HepG2 (cell line): ENCODE data around the gene SNRPD1. TPM values are rescaled to one million over a fixed set of nuclear protein-coding genes. Genes with fewer than 3 reads are reported as not detected.

Experiments
- ATAC-seq: fragments of 200-7000 bp; cut with Tn5 transposase; 3 replicates; pipeline ENCODE4 v1.9.1; 2020; ENCODE audit warnings: mild to moderate bottlenecking, moderate library complexity
- BruUV-seq: library from RNA; stranded (reverse); fragments of 400-500 nt; replicated peaks from 2 replicates; lab custom pipeline; 2021; lab: Mats Ljungman, UMichigan
- CTCF ChIA-PET: fragments of 300-600 bp; formaldehyde crosslinking; extraction: SDS; loops from one replicate; lab custom pipeline; 2021; ENCODE audit warnings: low total read pairs, inconsistent platforms, low intra/inter-chr PET ratio; lab: Yijun Ruan, JAX
- POLR2A ChIA-PET: fragments of 350-600 bp; sonication (Branson Sonifier 250); formaldehyde crosslinking; loops from one replicate; lab custom pipeline; 2020; ENCODE audit warnings: antibody characterized with exemption, inconsistent platforms; lab: Yijun Ruan, JAX
- DNase-seq: peaks from one replicate; pipeline ENCODE4 v3.0.0-alpha.2; 2015; ENCODE audit warnings: low spot score
- FAIRE-seq: peaks from 3 replicates; lab custom pipeline; 2011; peaks lifted over from hg19 to GRCh38; lab: Jason Lieb, UNC
- H2AFZ ChIP-seq: one replicate; pipeline ENCODE4 v1.6.1; 2011; ENCODE audit warnings: low read length, inconsistent platforms
- H3K27ac ChIP-seq: fragments of 300-600 bp; 3 replicates; pipeline ENCODE4 v1.8.0; 2011; ENCODE audit warnings: mixed run types, mild to moderate bottlenecking, mixed read lengths, low read length, inconsistent platforms; ENCODE audit not compliant: insufficient read depth; ENCODE audit errors: extremely low read length
- H3K27me3 ChIP-seq, 2 experiments: fragments of 200-600 bp in 1 of 2; 2 replicates in 1 of 2; 3 replicates in 1 of 2; pipeline versions ENCODE4 v1.6.0 to v1.8.0; 2011; ENCODE audit warnings: low read length in 2 of 2, mild to moderate bottlenecking in 2 of 2, moderate library complexity in 2 of 2, inconsistent platforms in 1 of 2; ENCODE audit not compliant: insufficient read depth in 2 of 2, control insufficient read depth in 1 of 2
- H3K36me3 ChIP-seq, 2 experiments: fragments of 200-600 bp in 1 of 2; replicated peaks in 1 of 2; 2 replicates in 1 of 2; 3 replicates in 1 of 2; pipeline versions ENCODE4 v1.5.1 to v1.8.0; 2011; ENCODE audit warnings: low read length in 2 of 2, inconsistent platforms in 1 of 2; ENCODE audit not compliant: insufficient read depth in 2 of 2, control insufficient read depth in 1 of 2
- H3K4me1 ChIP-seq: 2 replicates; pipeline ENCODE4 v1.5.1; 2012; ENCODE audit warnings: low read length, inconsistent platforms; ENCODE audit not compliant: insufficient read depth
- H3K4me2 ChIP-seq: 2 replicates; pipeline ENCODE4 v1.6.0; 2011; ENCODE audit warnings: low read depth, low read length, inconsistent platforms
- H3K4me3 ChIP-seq, 3 experiments: fragments of 200-600 bp in 1 of 3; sonication (generic), shearing (Covaris generic) in 1 of 3; replicated peaks in 1 of 3; 2 replicates each; pipeline ENCODE4 v1.5.1; 2011 to 2016; ENCODE audit warnings: low read length in 3 of 3, inconsistent platforms in 2 of 3, low read depth in 2 of 3, mild to moderate bottlenecking in 2 of 3, control low read depth in 1 of 3, mixed read lengths in 1 of 3; ENCODE audit not compliant: insufficient read depth in 1 of 3
- H3K79me2 ChIP-seq: one replicate; pipeline ENCODE4 v1.6.1; 2011; ENCODE audit warnings: low read length, inconsistent platforms; ENCODE audit not compliant: insufficient read depth
- H3K9ac ChIP-seq: 2 replicates; pipeline ENCODE4 v1.6.0; 2011; ENCODE audit warnings: mild to moderate bottlenecking, low read depth, low read length, inconsistent platforms; ENCODE audit not compliant: insufficient read depth
- H3K9me3 ChIP-seq: 2 replicates; pipeline ENCODE4 v1.5.1; 2012; ENCODE audit warnings: mild to moderate bottlenecking, low read length
- H4K20me1 ChIP-seq: 2 replicates; pipeline ENCODE4 v1.6.0; 2011; ENCODE audit warnings: inconsistent platforms, mild to moderate bottlenecking, low read length, moderate library complexity; ENCODE audit not compliant: insufficient read depth
- CREM ChIP-seq, 2 experiments: sonication (generic) in 1 of 2; formaldehyde crosslinking in 1 of 2; IDR thresholded peaks; 2 replicates each; pipeline versions ENCODE4 v1.4.0 to v1.6.1; 2016 to 2020; ENCODE audit warnings: antibody characterized with exemption in 1 of 2, mild to moderate bottlenecking in 1 of 2, missing genetic modification reagents in 1 of 2
- FOSL1 ChIP-seq: sonication (generic); formaldehyde crosslinking; IDR thresholded peaks from 2 replicates; pipeline ENCODE4 v1.9.0; 2021; ENCODE audit warnings: missing genetic modification reagents, borderline replicate concordance
- FOXO4 ChIP-seq: sonication (generic); formaldehyde crosslinking; conservative IDR thresholded peaks from 2 replicates; pipeline ENCODE4 v1.8.1; 2023; ENCODE audit warnings: missing genetic modification reagents
- KDM1A ChIP-seq: IDR thresholded peaks from 2 replicates; pipeline ENCODE4 v1.6.1; 2016; ENCODE audit warnings: missing compliant biosample characterization
- MED1 ChIP-seq: sonication (generic); formaldehyde crosslinking; IDR thresholded peaks from 2 replicates; pipeline ENCODE4 v1.4.0; 2020; ENCODE audit warnings: missing genetic modification reagents
- MXI1 ChIP-seq: IDR thresholded peaks from 3 replicates; pipeline ENCODE4 v1.6.1; 2012; ENCODE audit warnings: low read depth, low read length, inconsistent platforms, borderline replicate concordance
- NAIF1 ChIP-seq: sonication (generic); formaldehyde crosslinking; IDR thresholded peaks from 2 replicates; pipeline ENCODE4 v1.5.0; 2020; ENCODE audit warnings: mild to moderate bottlenecking, missing genetic modification reagents, borderline replicate concordance
- NFIB ChIP-seq: sonication (generic); formaldehyde crosslinking; IDR thresholded peaks from 2 replicates; pipeline ENCODE4 v1.9.0; 2021; ENCODE audit warnings: missing genetic modification reagents, mild to moderate bottlenecking, borderline replicate concordance
- NPAS2 ChIP-seq: sonication (generic); formaldehyde crosslinking; IDR thresholded peaks from 2 replicates; pipeline ENCODE4 v1.8.0; 2022; ENCODE audit warnings: mild to moderate bottlenecking, missing genetic modification reagents, borderline replicate concordance
- TGIF2 ChIP-seq: IDR thresholded peaks from 2 replicates; pipeline ENCODE4 v1.6.1; 2016; ENCODE audit warnings: control low read depth, missing compliant biosample characterization
- YY1 ChIP-seq: IDR thresholded peaks from 2 replicates; pipeline ENCODE4 v1.6.1; 2011; ENCODE audit warnings: low read length, low read depth, moderate library complexity, mild to moderate bottlenecking; ENCODE audit not compliant: insufficient read depth, insufficient replicate concordance
- ZIK1 ChIP-seq: sonication (generic); formaldehyde crosslinking; IDR thresholded peaks from 2 replicates; pipeline ENCODE4 v1.5.0; 2020; ENCODE audit warnings: mild to moderate bottlenecking, low read depth, missing genetic modification reagents, borderline replicate concordance
- ZNF121 ChIP-seq: sonication (generic); formaldehyde crosslinking; IDR thresholded peaks from 2 replicates; pipeline ENCODE4 v1.5.0; 2020; ENCODE audit warnings: mild to moderate bottlenecking, missing genetic modification reagents
- ZNF720 ChIP-seq: sonication (generic); formaldehyde crosslinking; IDR thresholded peaks from 2 replicates; pipeline ENCODE4 v1.4.0; 2020; ENCODE audit warnings: missing genetic modification reagents
- ZNF766 ChIP-seq: sonication (generic); formaldehyde crosslinking; IDR thresholded peaks from 2 replicates; pipeline ENCODE4 v1.5.0; 2020; ENCODE audit warnings: missing genetic modification reagents, borderline replicate concordance
- in situ Hi-C: cut with HindIII; loops from 2 replicates; pipeline ENCODE4 v1.10.0; 2017; ENCODE audit warnings: low pct_unique_long_range_greater_than_20kb; ENCODE audit not compliant: extremely low pct_ligation_motif_present
- intact Hi-C: fragments of 100-400 bp; cut with micrococcal nuclease; formaldehyde crosslinking; loops from one replicate; pipeline ENCODE4 v1.10.0; 2022; ENCODE audit not compliant: unreplicated experiment
- polyA plus RNA-seq, 8 experiments: library from polyadenylated mRNA; depleted of rRNA in 3 of 8; stranded (reverse) in 7 of 8; unstranded in 1 of 8; fragments of >200 nt; fragmentation: Illumina TruSeq in 4 of 8; extraction: Trizol in 4 of 8; gene quantifications; 2 replicates each; pipeline versions ENCODE4 v1.2.1 to v1.2.3, GENCODE V29; 2011 to 2016; ENCODE audit warnings: low read depth in 4 of 8, missing spikeins in 1 of 8, mixed read lengths in 1 of 8; ENCODE audit not compliant: insufficient read depth in 1 of 8
- total RNA-seq, 5 experiments: library from RNA; depleted of rRNA; stranded (reverse); fragments of >200 nt; fragmentation: Illumina TruSeq; extraction: Trizol; gene quantifications; 2 replicates each; pipeline ENCODE4 v1.2.3, GENCODE V29; 2016; ENCODE audit warnings: low read depth in 1 of 5
- TF ChIP-seq, protein P1 (sequence below): sonication (generic); formaldehyde crosslinking; IDR thresholded peaks from 2 replicates; pipeline ENCODE4 v1.4.0; 2020; ENCODE audit warnings: mild to moderate bottlenecking, missing genetic modification reagents
- TF ChIP-seq, protein P2 (sequence below): sonication (generic); formaldehyde crosslinking; IDR thresholded peaks from 2 replicates; pipeline ENCODE4 v1.8.1; 2022; ENCODE audit warnings: mild to moderate bottlenecking, missing genetic modification reagents
- TF ChIP-seq, protein P3 (sequence below): sonication (generic); formaldehyde crosslinking; IDR thresholded peaks from 2 replicates; pipeline ENCODE4 v1.4.0; 2020; ENCODE audit warnings: missing genetic modification reagents, borderline replicate concordance
- TF ChIP-seq, protein P4 (sequence below): sonication (generic); formaldehyde crosslinking; IDR thresholded peaks from 2 replicates; pipeline ENCODE4 v1.8.0; 2022; ENCODE audit warnings: mild to moderate bottlenecking, missing genetic modification reagents, borderline replicate concordance

Gene SNRPD1
- total and polyA plus RNA-seq, 2 of the 13 experiments (the other 11 are each of a cell fraction or from before 2014, with no cell fraction given) = 22.7 to 275 TPM

GRCh38 chr18:21571772-21572171, 40.3 kb upstream of the SNRPD1 start:
- Histone ChIP-seq H3K9ac (no peak overlapping the region), H2AFZ (no peak overlapping the region), H4K20me1 (no peaks in the 10 kb centered on the region), H3K4me1 (no peaks in the 10 kb centered on the region), H3K9me3 (no peaks in the 10 kb centered on the region), H3K27me3 (no peaks in the 10 kb centered on the region), H3K27ac (no peak overlapping the region), H3K79me2 (no peaks in the 10 kb centered on the region), H3K4me3 (no peak overlapping the region), H3K36me3 (peaks cover 6 to 75% of the 10 kb centered on the region in 2 experiments), H3K4me2 (no peak overlapping the region)
- ChIA-PET POLR2A (no interaction called here), CTCF (no interaction called here)
- DNase-seq (no peak), ATAC-seq (no peak), FAIRE-seq (no peak)
- BruUV-seq = no TSS peak
- intact Hi-C loops (no loop called here), in situ Hi-C loops (no loop called here)
- TF ChIP-seq NFIB = no peak
- TF ChIP-seq ZNF720 = no peak
- no peak for TF ChIP-seq YY1
- TF ChIP-seq ZIK1 = no peak
- TF ChIP-seq NPAS2 (CRISPR knock-in tag) = no peak
- TF ChIP-seq MXI1 = no peak
- TF ChIP-seq NAIF1 (CRISPR knock-in tag) = no peak
- TF ChIP-seq, protein P1, sequence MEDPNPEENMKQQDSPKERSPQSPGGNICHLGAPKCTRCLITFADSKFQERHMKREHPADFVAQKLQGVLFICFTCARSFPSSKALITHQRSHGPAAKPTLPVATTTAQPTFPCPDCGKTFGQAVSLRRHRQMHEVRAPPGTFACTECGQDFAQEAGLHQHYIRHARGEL (CRISPR knock-in tag) = no peak
- TF ChIP-seq MED1 (CRISPR knock-in tag) = no peak
- no peak for TF ChIP-seq FOSL1 (CRISPR knock-in tag)
- TF ChIP-seq, protein P2, sequence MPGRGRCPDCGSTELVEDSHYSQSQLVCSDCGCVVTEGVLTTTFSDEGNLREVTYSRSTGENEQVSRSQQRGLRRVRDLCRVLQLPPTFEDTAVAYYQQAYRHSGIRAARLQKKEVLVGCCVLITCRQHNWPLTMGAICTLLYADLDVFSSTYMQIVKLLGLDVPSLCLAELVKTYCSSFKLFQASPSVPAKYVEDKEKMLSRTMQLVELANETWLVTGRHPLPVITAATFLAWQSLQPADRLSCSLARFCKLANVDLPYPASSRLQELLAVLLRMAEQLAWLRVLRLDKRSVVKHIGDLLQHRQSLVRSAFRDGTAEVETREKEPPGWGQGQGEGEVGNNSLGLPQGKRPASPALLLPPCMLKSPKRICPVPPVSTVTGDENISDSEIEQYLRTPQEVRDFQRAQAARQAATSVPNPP (CRISPR knock-in tag) = no peak
- no peak for TF ChIP-seq ZNF121
- no peak for TF ChIP-seq FOXO4 (CRISPR knock-in tag)
- TF ChIP-seq, protein P3, sequence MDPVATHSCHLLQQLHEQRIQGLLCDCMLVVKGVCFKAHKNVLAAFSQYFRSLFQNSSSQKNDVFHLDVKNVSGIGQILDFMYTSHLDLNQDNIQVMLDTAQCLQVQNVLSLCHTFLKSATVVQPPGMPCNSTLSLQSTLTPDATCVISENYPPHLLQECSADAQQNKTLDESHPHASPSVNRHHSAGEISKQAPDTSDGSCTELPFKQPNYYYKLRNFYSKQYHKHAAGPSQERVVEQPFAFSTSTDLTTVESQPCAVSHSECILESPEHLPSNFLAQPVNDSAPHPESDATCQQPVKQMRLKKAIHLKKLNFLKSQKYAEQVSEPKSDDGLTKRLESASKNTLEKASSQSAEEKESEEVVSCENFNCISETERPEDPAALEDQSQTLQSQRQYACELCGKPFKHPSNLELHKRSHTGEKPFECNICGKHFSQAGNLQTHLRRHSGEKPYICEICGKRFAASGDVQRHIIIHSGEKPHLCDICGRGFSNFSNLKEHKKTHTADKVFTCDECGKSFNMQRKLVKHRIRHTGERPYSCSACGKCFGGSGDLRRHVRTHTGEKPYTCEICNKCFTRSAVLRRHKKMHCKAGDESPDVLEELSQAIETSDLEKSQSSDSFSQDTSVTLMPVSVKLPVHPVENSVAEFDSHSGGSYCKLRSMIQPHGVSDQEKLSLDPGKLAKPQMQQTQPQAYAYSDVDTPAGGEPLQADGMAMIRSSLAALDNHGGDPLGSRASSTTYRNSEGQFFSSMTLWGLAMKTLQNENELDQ (CRISPR knock-in tag) = no peak
- no peak for TF ChIP-seq CREM (IDR thresholded peaks at IDR 0.05)
- TF ChIP-seq CREM (CRISPR knock-in tag; IDR thresholded peaks at IDR 0.05) = no peak
- TF ChIP-seq TGIF2 (CRISPR knock-in tag) = no peak
- TF ChIP-seq KDM1A (CRISPR knock-in tag) = no peak
- TF ChIP-seq, protein P4, sequence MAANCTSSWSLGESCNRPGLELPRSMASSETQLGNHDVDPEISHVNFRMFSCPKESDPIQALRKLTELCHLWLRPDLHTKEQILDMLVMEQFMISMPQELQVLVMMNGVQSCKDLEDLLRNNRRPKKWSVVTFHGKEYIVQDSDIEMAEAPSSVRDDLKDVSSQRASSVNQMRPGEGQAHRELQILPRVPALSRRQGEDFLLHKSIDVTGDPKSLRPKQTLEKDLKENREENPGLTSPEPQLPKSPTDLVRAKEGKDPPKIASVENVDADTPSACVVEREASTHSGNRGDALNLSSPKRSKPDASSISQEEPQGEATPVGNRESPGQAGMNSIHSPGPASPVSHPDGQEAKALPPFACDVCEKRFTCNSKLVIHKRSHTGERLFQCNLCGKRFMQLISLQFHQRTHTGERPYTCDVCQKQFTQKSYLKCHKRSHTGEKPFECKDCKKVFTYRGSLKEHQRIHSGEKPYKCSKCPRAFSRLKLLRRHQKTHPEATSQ (CRISPR knock-in tag) = no peak
- TF ChIP-seq ZNF766 (CRISPR knock-in tag) = no peak
